ENCODE measurements around the gene TMEM61. TPM values are rescaled to one million over a fixed set of nuclear protein-coding genes. Genes with fewer than 3 reads are reported as not detected.

TMEM61 gene
- total RNA-seq, 1 donor from 2014 or later, result 1.6 TPM

DNA sequence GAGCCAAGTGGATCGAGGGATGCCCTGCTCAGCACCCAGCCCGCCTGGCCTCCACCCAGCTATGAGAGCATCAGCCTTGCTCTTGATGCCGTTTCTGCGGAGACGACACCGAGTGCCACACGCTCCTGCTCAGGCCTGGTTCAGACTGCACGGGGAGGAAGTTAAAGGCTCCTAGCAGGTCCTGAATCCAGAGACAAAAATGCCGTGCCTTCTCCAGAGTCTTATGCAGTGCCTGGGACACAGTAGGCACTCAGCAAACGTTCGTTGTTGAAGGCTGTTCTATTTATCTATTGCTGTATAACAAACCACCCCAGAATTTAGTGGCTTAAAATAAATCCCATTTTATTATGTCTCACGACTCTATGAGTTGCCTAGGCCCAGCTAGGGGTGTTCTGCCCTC, 11.5 kb downstream of the TMEM61 start:
- Histone ChIP-seq H3K27me3 (ENCODE audit: control insufficient read depth, insufficient read depth, low read length) (peaks cover 8% of the 10 kb centered on the region), H3K4me3 (ENCODE audit: low read depth, low read length) (no peak overlapping the region), H3K36me3 (ENCODE audit: control insufficient read depth, insufficient read depth, low read length) (no peaks in the 10 kb centered on the region)
- DNase-seq (ENCODE audit: low read depth), result no peak
- no peak for TF ChIP-seq CTCF (IDR thresholded peaks at IDR 0.05; ENCODE audit: insufficient read depth, low read length, poor library complexity, severe bottlenecking)

DNA sequence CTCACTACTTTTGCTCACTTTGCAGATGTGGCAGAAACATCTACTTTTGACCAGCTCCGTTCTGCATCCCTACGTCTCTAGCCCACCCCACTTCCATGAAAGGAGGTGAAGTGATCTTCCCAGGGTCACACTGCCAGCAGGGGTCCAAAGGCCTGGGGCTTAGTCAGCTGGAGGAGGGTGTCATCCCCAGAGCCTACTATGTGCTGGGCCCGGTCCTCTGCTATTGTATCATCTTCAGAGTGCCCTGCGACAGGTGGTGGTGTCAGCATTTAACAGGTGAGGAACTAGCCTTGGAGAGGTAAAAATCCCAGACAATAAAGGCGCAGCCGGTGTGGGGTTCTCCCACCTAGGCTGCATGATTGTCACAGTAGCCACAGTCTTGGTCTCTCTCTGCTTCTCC, 12.7 kb downstream of the TMEM61 start:
- DNase-seq (ENCODE audit: low read depth), result no peak
- no peaks in the 10 kb centered on the region for H3K36me3 ChIP-seq (ENCODE audit: control insufficient read depth, insufficient read depth, low read length)
- no peak for TF ChIP-seq CTCF (IDR thresholded peaks at IDR 0.05; ENCODE audit: insufficient read depth, low read length, poor library complexity, severe bottlenecking)
- peaks cover 15% of the 10 kb centered on the region for H3K27me3 ChIP-seq (ENCODE audit: control insufficient read depth, insufficient read depth, low read length)
- no peak overlapping the region for H3K4me3 ChIP-seq (ENCODE audit: low read depth, low read length)

GRCh38 chr1:54994355-54994990, 14.0 kb downstream of the TMEM61 start:
- Histone ChIP-seq H3K27me3 (ENCODE audit: control insufficient read depth, insufficient read depth, low read length) (peaks cover 18% of the 10 kb centered on the region), H3K36me3 (ENCODE audit: control insufficient read depth, insufficient read depth, low read length) (no peaks in the 10 kb centered on the region), H3K4me3 (ENCODE audit: low read depth, low read length) (no peak overlapping the region)
- no peak for DNase-seq (ENCODE audit: low read depth)
- no peak for TF ChIP-seq CTCF (IDR thresholded peaks at IDR 0.05; ENCODE audit: insufficient read depth, low read length, poor library complexity, severe bottlenecking)

DNA sequence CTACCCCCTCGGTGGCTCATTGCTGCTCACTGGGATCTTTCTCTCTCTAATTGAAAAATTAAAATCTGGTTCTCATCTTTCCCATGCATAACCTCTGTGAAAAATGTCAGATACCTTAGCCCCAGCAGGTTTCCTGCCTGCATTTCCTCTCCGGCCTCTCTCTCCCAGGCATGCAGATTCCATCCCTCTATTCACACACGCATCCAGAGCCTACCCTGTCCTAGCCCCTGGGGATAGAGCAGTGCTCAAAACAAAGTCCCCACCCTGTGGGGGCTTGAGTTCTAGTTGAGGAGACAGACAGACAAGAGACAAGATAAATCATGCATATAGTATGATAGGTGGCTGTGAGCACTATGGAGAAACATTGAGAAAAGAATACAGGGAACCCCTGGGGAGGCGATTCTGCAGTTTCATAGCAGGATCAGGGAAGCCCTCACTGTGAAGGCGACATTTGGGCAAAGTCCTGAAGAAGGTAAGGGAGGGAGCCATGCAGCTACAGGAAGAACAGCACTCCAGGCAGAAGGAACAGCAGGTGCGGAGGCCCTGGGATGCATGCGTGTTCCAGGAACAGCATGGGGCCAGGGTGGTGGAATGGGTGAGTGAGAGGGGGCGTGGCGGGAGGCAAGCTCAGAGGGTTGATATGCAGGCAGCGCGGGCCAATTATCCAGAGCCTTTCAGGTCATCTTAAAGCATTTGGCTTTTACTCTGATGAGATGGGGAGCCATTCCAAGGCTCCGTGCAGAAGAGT, 14.8 kb downstream of the TMEM61 start:
- TF ChIP-seq CTCF (IDR thresholded peaks at IDR 0.05; ENCODE audit: insufficient read depth, low read length, poor library complexity, severe bottlenecking), result no peak
- no peaks in the 10 kb centered on the region for H3K36me3 ChIP-seq (ENCODE audit: control insufficient read depth, insufficient read depth, low read length)
- DNase-seq (ENCODE audit: low read depth), result no peak
- H3K4me3 ChIP-seq (ENCODE audit: low read depth, low read length), result no peak overlapping the region
- H3K27me3 ChIP-seq (ENCODE audit: control insufficient read depth, insufficient read depth, low read length), result peaks cover 18% of the 10 kb centered on the region

GRCh38 chr1:54995835-54996234, 15.4 kb downstream of the TMEM61 start:
- Histone ChIP-seq H3K4me3 (ENCODE audit: low read depth, low read length) (no peak overlapping the region), H3K36me3 (ENCODE audit: control insufficient read depth, insufficient read depth, low read length) (no peaks in the 10 kb centered on the region), H3K27me3 (ENCODE audit: control insufficient read depth, insufficient read depth, low read length) (peaks cover 19% of the 10 kb centered on the region)
- no peak for DNase-seq (ENCODE audit: low read depth)
- no peak for TF ChIP-seq CTCF (IDR thresholded peaks at IDR 0.05; ENCODE audit: insufficient read depth, low read length, poor library complexity, severe bottlenecking)
